KMS-11 (cell line): ENCODE data around the gene RAB43.
A peak's percentile ranks its signal among the peaks of the same experiment; 100 is the strongest.

Experiments
- H2AFZ ChIP-seq: fragments of 200-600 bp; sonication (generic); 2 replicates; pipeline ENCODE4 v1.6.1; 2016; ENCODE audit warnings: antibody characterized with exemption, mixed run types, low read depth
- H3K27ac ChIP-seq: fragments of 200-600 bp; sonication (generic); 2 replicates; pipeline ENCODE4 v1.6.1; 2016; ENCODE audit warnings: mild to moderate bottlenecking, mixed run types
- H3K27me3 ChIP-seq: fragments of 200-600 bp; sonication (generic); 2 replicates; pipeline ENCODE4 v1.6.1; 2017; ENCODE audit warnings: mild to moderate bottlenecking, low read depth, mixed run types, moderate library complexity; ENCODE audit not compliant: insufficient read depth
- H3K36me3 ChIP-seq: fragments of 200-600 bp; sonication (generic); 2 replicates; pipeline ENCODE4 v1.6.1; 2017; ENCODE audit warnings: mild to moderate bottlenecking, mixed run types; ENCODE audit not compliant: insufficient read depth
- H3K4me1 ChIP-seq: fragments of 200-600 bp; sonication (generic); 2 replicates; pipeline ENCODE4 v1.6.1; 2016; ENCODE audit warnings: mild to moderate bottlenecking, low read depth, mixed run types; ENCODE audit not compliant: poor library complexity, severe bottlenecking
- H3K4me2 ChIP-seq: fragments of 200-600 bp; sonication (generic); 2 replicates; pipeline ENCODE4 v1.7.0; 2016; ENCODE audit warnings: mild to moderate bottlenecking, mixed run types
- H3K4me3 ChIP-seq: fragments of 200-600 bp; sonication (generic); IDR thresholded peaks from 2 replicates; pipeline ENCODE4 v1.6.1; 2017; ENCODE audit warnings: low read depth, low read length, mixed read lengths; ENCODE audit not compliant: insufficient read depth
- H3K79me2 ChIP-seq: fragments of 200-600 bp; sonication (generic); 2 replicates; pipeline ENCODE4 v1.6.1; 2016; ENCODE audit warnings: low read depth, mixed run types; ENCODE audit not compliant: insufficient read depth
- H3K9ac ChIP-seq: fragments of 200-600 bp; sonication (generic); 2 replicates; pipeline ENCODE4 v1.6.1; 2016; ENCODE audit warnings: mild to moderate bottlenecking, mixed run types
- H4K20me1 ChIP-seq: fragments of 200-600 bp; sonication (generic); 2 replicates; pipeline ENCODE4 v1.6.1; 2016; ENCODE audit warnings: mild to moderate bottlenecking, mixed run types; ENCODE audit not compliant: insufficient read depth
- TF ChIP-seq, protein P1 (sequence below): fragments of 200-600 bp; sonication (generic); conservative IDR thresholded peaks from 2 replicates; pipeline ENCODE4 v1.6.1; 2017; ENCODE audit warnings: low read depth, mild to moderate bottlenecking, antibody characterized with exemption, low read length, moderate library complexity, mixed read lengths

RAB43 gene

GRCh38 chr3:129106320-129106719 is 15.3 kb downstream of the RAB43 start:
- Histone ChIP-seq H3K4me2 (no peak overlapping the region), H3K4me1 (peaks cover 28% of the 10 kb centered on the region), H2AFZ (no peak overlapping the region), H3K36me3 (no peaks in the 10 kb centered on the region), H3K9ac (no peak overlapping the region), H3K4me3 (no peak overlapping the region), H3K27me3 (no peaks in the 10 kb centered on the region), H3K27ac (no peak overlapping the region; the same call in 1 of the 2 replicates), H4K20me1 (no peaks in the 10 kb centered on the region), H3K79me2 (no peaks in the 10 kb centered on the region; the same call in 1 of the 2 replicates)
- TF ChIP-seq, protein P1, sequence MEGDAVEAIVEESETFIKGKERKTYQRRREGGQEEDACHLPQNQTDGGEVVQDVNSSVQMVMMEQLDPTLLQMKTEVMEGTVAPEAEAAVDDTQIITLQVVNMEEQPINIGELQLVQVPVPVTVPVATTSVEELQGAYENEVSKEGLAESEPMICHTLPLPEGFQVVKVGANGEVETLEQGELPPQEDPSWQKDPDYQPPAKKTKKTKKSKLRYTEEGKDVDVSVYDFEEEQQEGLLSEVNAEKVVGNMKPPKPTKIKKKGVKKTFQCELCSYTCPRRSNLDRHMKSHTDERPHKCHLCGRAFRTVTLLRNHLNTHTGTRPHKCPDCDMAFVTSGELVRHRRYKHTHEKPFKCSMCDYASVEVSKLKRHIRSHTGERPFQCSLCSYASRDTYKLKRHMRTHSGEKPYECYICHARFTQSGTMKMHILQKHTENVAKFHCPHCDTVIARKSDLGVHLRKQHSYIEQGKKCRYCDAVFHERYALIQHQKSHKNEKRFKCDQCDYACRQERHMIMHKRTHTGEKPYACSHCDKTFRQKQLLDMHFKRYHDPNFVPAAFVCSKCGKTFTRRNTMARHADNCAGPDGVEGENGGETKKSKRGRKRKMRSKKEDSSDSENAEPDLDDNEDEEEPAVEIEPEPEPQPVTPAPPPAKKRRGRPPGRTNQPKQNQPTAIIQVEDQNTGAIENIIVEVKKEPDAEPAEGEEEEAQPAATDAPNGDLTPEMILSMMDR = no peak

DNA sequence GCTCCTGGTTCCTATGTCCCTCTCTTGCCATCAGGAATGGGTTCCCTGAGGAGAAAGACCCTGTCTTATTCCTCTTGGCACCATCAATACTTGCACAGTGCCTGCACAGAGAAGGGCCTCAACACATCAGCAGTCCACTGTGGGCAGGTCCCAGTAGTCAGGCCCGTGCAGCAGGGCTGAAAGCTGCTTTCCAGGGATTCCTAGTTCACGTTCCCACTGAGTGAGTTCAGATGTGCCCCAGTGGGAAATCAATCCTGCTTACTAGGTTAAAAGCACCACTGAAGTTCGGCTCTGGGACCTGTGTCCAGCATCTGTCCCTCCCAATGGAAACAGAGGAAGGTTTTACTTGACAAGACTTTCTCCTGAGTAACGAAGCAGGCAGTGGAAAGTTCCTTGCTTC is 15.7 kb downstream of the RAB43 start:
- Histone ChIP-seq H3K4me3 (no peak overlapping the region), H3K4me2 (no peak overlapping the region), H3K36me3 (no peaks in the 10 kb centered on the region), H3K27me3 (no peaks in the 10 kb centered on the region), H3K4me1 (peaks cover 28% of the 10 kb centered on the region), H3K9ac (no peak overlapping the region), H3K79me2 (no peaks in the 10 kb centered on the region; the same call in 1 of the 2 replicates), H4K20me1 (no peaks in the 10 kb centered on the region), H2AFZ (no peak overlapping the region), H3K27ac (no peak overlapping the region)
- TF ChIP-seq, protein P1 = no peak

DNA sequence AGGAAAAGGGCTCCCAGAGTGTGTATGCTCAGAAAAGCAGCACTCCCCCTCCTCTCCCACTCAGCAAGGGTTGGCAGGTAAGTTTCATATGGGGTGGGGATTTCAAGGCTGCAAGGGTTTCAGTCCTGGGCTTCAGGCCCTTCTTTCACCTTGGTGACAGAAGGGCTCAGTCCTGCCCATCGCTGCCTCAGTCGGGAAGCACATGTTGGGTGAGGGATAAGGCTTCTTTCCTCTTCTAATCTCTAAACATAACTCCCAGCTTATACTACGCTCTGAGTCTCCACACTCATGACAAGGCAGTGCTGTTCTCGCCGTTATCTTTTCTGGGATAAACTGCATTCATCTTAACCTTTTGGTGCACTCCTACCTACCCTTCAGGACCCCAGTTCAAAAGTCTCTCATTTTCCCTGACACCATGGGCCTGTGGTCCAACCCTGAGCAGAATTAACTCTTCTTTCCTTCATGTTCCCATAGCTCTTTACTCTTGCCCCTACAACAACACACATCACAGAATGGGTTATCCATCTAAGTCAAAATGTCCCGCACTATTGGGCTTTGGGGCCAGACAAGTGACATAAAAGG is 17.0 kb downstream of the RAB43 start:
- Histone ChIP-seq H2AFZ (no peak overlapping the region), H4K20me1 (no peaks in the 10 kb centered on the region), H3K4me2 (no peak overlapping the region; the same call in 1 of the 2 replicates), H3K9ac (no peak overlapping the region), H3K4me3 (no peak overlapping the region), H3K36me3 (no peaks in the 10 kb centered on the region), H3K4me1 (peaks cover 28% of the 10 kb centered on the region), H3K27me3 (no peaks in the 10 kb centered on the region), H3K27ac (peak overlapping the region; percentile 23; the same call in 1 of the 2 replicates), H3K79me2 (no peaks in the 10 kb centered on the region; the same call in 1 of the 2 replicates)
- TF ChIP-seq, protein P1 = no peak

DNA sequence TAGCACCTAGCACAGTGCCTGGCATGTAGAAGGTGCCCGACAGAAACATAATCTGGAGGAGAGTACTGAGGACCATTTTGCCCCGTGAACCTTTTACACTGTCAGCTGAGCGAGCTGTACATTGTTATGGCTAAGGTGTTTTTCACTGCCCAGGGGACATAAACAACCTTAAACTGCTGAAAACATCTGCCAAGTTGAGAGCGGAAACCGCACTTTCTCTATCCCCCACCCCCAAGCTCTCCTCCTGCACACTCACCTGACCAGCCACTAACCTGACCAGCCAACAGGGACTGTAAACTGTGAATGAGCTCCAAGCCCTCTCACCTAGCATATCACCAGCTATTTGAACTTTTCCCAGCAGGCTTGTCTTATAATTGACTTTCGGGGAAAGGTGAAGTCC is 17.6 kb downstream of the RAB43 start:
- Histone ChIP-seq H3K4me2 (no peak overlapping the region; the same call in 1 of the 2 replicates), H3K27ac (peak overlapping the region; percentile 23; the same call in 1 of the 2 replicates), H4K20me1 (no peaks in the 10 kb centered on the region), H3K79me2 (no peaks in the 10 kb centered on the region; the same call in 1 of the 2 replicates), H3K36me3 (no peaks in the 10 kb centered on the region), H3K4me3 (no peak overlapping the region), H3K27me3 (no peaks in the 10 kb centered on the region), H3K4me1 (peaks cover 28% of the 10 kb centered on the region), H2AFZ (no peak overlapping the region), H3K9ac (no peak overlapping the region)
- TF ChIP-seq, protein P1 = no peak
